Activated CD4-positive, alpha-beta T cell treated with anti-CD3 and anti-CD28 coated beads, Interleukin-2, Interleukin-6, amounts not matched to agents 100 ng/mL and 50 ng/mL, durations not matched to agents 16 hours and 8 hours (primary cell): ENCODE results near the gene ZNF514.
"Not testable (repeated sequence)": the region's sequence is repeated elsewhere in the genome, so short reads cannot be mapped to it uniquely, and the experiment has no call there.

Experiments
- DNase-seq: peaks from one replicate; pipeline ENCODE4 v3.0.0-alpha.2; 2020

The ZNF514 gene

GRCh38 chr2:95122197-95122551, 37.5 kb downstream of the ZNF514 start:
- DNase-seq: peak; percentile 1

- peak; percentile 91 for DNase-seq
Observed at GRCh38 chr2:95121407-95122196, 38.0 kb downstream of the ZNF514 start, which contains the start of gene MRPS5. TSS of gene MRPS5 (minus strand) at chr2:95121808. CDS start at chr2:95121791, 17 bp downstream.

- DNase-seq: no peak
Observed at GRCh38 chr2:95121093-95121406, 38.6 kb downstream of the ZNF514 start.

GRCh38 chr2:95115418-95115817, 44.2 kb downstream of the ZNF514 start:
- DNase-seq: peak; percentile 79

- no peak for DNase-seq
Observed at GRCh38 chr2:95113464-95113863, 46.2 kb downstream of the ZNF514 start.

GRCh38 chr2:95110395-95110794, 49.3 kb downstream of the ZNF514 start:
- DNase-seq: no peak

GRCh38 chr2:95109260-95109659, 50.4 kb downstream of the ZNF514 start:
- no peak for DNase-seq

- no peak for DNase-seq
Observed at GRCh38 chr2:95106081-95106480, 53.6 kb downstream of the ZNF514 start.

- no peak for DNase-seq
Observed at GRCh38 chr2:95104606-95105005, 55.0 kb downstream of the ZNF514 start.

GRCh38 chr2:95099910-95100309, 59.7 kb downstream of the ZNF514 start:
- no peak for DNase-seq

GRCh38 chr2:95098273-95098672, 61.4 kb downstream of the ZNF514 start:
- not testable (repeated sequence) for DNase-seq
